Measurements from ENCODE around the gene CASKIN1.

DNA sequence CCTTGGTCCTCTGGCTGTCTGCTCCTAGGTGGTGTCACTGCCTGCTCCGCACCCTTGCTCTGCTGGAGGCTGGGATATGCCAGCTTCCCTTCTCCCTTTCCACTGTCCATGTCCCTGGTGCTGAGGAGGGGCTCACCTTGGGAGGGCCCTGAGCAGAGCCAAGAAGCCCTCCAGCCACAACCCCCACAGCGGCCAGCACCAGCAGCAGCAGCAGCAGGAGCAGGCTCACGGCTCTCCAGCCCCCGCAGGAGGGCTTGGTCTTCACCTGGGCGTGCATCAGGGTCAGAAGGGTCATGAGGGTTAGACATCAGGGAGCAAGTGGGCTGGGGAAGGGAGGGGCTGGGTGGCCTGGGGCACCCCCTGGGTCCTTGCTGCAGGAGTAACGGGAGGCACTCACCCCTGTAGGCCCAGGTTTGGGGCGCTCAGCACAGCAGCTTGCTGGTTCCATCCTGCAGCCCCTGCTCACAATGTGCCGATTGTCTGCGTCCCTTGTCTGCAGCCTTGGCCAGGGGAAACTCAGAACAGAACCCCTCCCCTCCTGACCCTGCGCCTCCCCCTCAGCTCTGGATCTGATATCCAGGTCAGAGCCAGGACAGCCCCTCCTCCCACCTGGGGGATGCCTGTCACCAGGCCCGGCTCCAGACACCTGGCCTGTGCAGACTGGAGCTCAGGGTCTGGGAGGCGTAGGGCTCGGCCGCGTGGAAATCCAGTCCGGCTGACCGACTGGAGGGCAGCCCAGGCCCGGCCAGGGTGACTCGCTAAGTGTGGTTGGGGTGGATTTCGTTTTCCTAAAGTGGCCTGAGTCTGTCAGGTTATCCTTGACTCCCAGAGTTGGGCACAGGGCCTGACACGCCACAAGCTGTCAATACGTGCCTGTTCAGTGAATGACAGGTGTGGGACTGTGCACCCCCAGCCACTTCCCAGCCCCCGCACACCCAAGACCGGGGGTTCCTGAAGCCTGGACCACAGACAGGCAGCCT is 14.3 kb upstream of the CASKIN1 start, which contains the start of gene BRICD5:
- TF ChIP-seq POLR2A (IDR thresholded peaks at IDR 0.05) = no peak
- TF ChIP-seq, protein P1, sequence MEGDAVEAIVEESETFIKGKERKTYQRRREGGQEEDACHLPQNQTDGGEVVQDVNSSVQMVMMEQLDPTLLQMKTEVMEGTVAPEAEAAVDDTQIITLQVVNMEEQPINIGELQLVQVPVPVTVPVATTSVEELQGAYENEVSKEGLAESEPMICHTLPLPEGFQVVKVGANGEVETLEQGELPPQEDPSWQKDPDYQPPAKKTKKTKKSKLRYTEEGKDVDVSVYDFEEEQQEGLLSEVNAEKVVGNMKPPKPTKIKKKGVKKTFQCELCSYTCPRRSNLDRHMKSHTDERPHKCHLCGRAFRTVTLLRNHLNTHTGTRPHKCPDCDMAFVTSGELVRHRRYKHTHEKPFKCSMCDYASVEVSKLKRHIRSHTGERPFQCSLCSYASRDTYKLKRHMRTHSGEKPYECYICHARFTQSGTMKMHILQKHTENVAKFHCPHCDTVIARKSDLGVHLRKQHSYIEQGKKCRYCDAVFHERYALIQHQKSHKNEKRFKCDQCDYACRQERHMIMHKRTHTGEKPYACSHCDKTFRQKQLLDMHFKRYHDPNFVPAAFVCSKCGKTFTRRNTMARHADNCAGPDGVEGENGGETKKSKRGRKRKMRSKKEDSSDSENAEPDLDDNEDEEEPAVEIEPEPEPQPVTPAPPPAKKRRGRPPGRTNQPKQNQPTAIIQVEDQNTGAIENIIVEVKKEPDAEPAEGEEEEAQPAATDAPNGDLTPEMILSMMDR (IDR thresholded peaks at IDR 0.05) = no peak

Measured in lower leg skin (tissue), 3 donors.